GM23338 (cell line): ENCODE results near the gene PRRC2A. TPM values are rescaled to one million over a fixed set of nuclear protein-coding genes. Genes with fewer than 3 reads are reported as not detected.
A peak's percentile ranks its signal among the peaks of the same experiment; 100 is the strongest.

Experiments
- ATAC-seq: fragments of 200-7000 bp; cut with Tn5 transposase; 3 replicates; pipeline ENCODE4 v1.9.1; 2020
- DNase-seq: peaks from one replicate; pipeline ENCODE4 v3.0.0-alpha.2; 2015; ENCODE audit warnings: low spot score
- H2AFZ ChIP-seq: fragments of 200-600 bp; sonication (generic); 2 replicates; pipeline ENCODE4 v1.8.0; 2016; ENCODE audit warnings: antibody characterized with exemption, mild to moderate bottlenecking, moderate library complexity
- H3F3A ChIP-seq: fragments of 200-600 bp; sonication (generic); replicated peaks from 2 replicates; pipeline ENCODE4 v1.8.0; 2017; ENCODE audit warnings: antibody characterized with exemption, mixed run types, low read depth
- H3K27ac ChIP-seq: fragments of 200-600 bp; sonication (generic); 2 replicates; pipeline ENCODE4 v1.6.1; 2016; ENCODE audit warnings: low read depth
- H3K27me3 ChIP-seq: fragments of 200-600 bp; sonication (generic); 2 replicates; pipeline ENCODE4 v1.8.0; 2016; ENCODE audit warnings: mild to moderate bottlenecking, mixed run types, moderate library complexity; ENCODE audit not compliant: insufficient read depth
- H3K36me3 ChIP-seq: fragments of 200-600 bp; sonication (generic); 2 replicates; pipeline ENCODE4 v1.8.0; 2016; ENCODE audit warnings: mild to moderate bottlenecking; ENCODE audit not compliant: insufficient read depth
- H3K4me1 ChIP-seq: fragments of 200-600 bp; sonication (generic); 2 replicates; pipeline ENCODE4 v1.8.0; 2016; ENCODE audit warnings: mild to moderate bottlenecking, moderate library complexity; ENCODE audit not compliant: insufficient read depth
- H3K4me2 ChIP-seq: fragments of 200-600 bp; sonication (generic); 2 replicates; pipeline ENCODE4 v1.7.1; 2017; ENCODE audit warnings: mixed run types
- H3K4me3 ChIP-seq: fragments of 200-600 bp; sonication (generic); 2 replicates; pipeline ENCODE4 v1.6.1; 2016; ENCODE audit warnings: mixed run types
- H3K79me2 ChIP-seq: fragments of 200-600 bp; sonication (generic); replicated peaks from 2 replicates; pipeline ENCODE4 v1.8.0; 2017; ENCODE audit warnings: mild to moderate bottlenecking; ENCODE audit not compliant: insufficient read depth
- H3K9me2 ChIP-seq: fragments of 200-600 bp; sonication (generic); 2 replicates; pipeline ENCODE4 v1.8.0; 2017; ENCODE audit not compliant: insufficient read depth
- H4K20me1 ChIP-seq: fragments of 200-600 bp; sonication (generic); replicated peaks from 2 replicates; pipeline ENCODE4 v1.8.0; 2017; ENCODE audit warnings: mild to moderate bottlenecking; ENCODE audit not compliant: insufficient read depth
- H3K27ac Mint-ChIP-seq: 2 replicates; pipeline ENCODE4 v1.8.0; 2020; ENCODE audit warnings: inconsistent platforms, mild to moderate bottlenecking, moderate library complexity, mixed read lengths
- H3K27me3 Mint-ChIP-seq: 3 replicates; pipeline ENCODE4 v1.8.0; 2022; ENCODE audit warnings: low read depth, mild to moderate bottlenecking, moderate library complexity, mixed read lengths, inconsistent platforms; ENCODE audit not compliant: insufficient read depth, poor library complexity
- H3K36me3 Mint-ChIP-seq: 3 replicates; pipeline ENCODE4 v1.8.0; 2021; ENCODE audit warnings: low read depth, mild to moderate bottlenecking, inconsistent platforms, moderate library complexity, mixed read lengths
- H3K4me1 Mint-ChIP-seq: 3 replicates; pipeline ENCODE4 v1.8.0; 2020; ENCODE audit warnings: mild to moderate bottlenecking, inconsistent platforms, mixed read lengths
- H3K4me3 Mint-ChIP-seq: 3 replicates; pipeline ENCODE4 v1.8.0; 2021; ENCODE audit warnings: moderate library complexity, mild to moderate bottlenecking, inconsistent platforms, mixed read lengths
- H3K9me3 Mint-ChIP-seq: 3 replicates; pipeline ENCODE4 v1.8.0; 2020; ENCODE audit warnings: moderate library complexity, mild to moderate bottlenecking, inconsistent platforms, mixed read lengths
- CREB1 ChIP-seq: fragments of 250-450 bp; sonication (Bioruptor Pico); IDR thresholded peaks from 2 replicates; pipeline ENCODE4 v1.5.0; 2020; ENCODE audit warnings: low read depth, mild to moderate bottlenecking, moderate library complexity
- EZH2 ChIP-seq: fragments of 200-600 bp; sonication (generic); IDR thresholded peaks from one replicate; pipeline ENCODE4 v1.8.0; 2017; ENCODE audit warnings: antibody characterized with exemption, mild to moderate bottlenecking, low read depth; ENCODE audit not compliant: unreplicated experiment
- EZH2phosphoT487 ChIP-seq: fragments of 200-600 bp; sonication (generic); IDR thresholded peaks from one replicate; pipeline ENCODE4 v1.8.1; 2018; ENCODE audit warnings: antibody characterized with exemption; ENCODE audit not compliant: unreplicated experiment
- POLR2AphosphoS5 ChIP-seq: IDR thresholded peaks from 2 replicates; pipeline ENCODE4 v1.6.1; 2016; ENCODE audit warnings: antibody characterized with exemption, low read depth
- STAT1 ChIP-seq: IDR thresholded peaks from one replicate; pipeline ENCODE4 v1.6.1; 2016; ENCODE audit warnings: antibody characterized with exemption; ENCODE audit not compliant: unreplicated experiment
- long read RNA-seq: library from polyadenylated mRNA; unstranded; transcript quantifications from one replicate; pipeline ENCODE4 v2.0.0, GENCODE V29; 2020; ENCODE audit not compliant: unreplicated experiment
- polyA plus RNA-seq: library from polyadenylated mRNA; unstranded; fragments of >200 nt; fragmentation: Nextera tagmentation; extraction: Ambion mirVana; gene quantifications from 2 replicates; pipeline ENCODE4 v1.2.1, GENCODE V29; 2016
- total RNA-seq: library from RNA; depleted of rRNA; stranded (reverse); fragments of >200 nt; shearing (Covaris generic); gene quantifications from 2 replicates; pipeline ENCODE4 v1.2.3, GENCODE V29; 2014; rRNA removed
- TF ChIP-seq, protein P1 (sequence below): IDR thresholded peaks from one replicate; pipeline ENCODE4 v1.6.1; 2018; ENCODE audit warnings: antibody characterized with exemption; ENCODE audit not compliant: unreplicated experiment
- TF ChIP-seq, protein P2 (sequence below), 2 experiments: fragments of 200-600 bp in 1 of 2; sonication (generic) in 1 of 2; conservative IDR thresholded peaks; 2 replicates each; pipeline versions ENCODE4 v1.5.1 to v1.6.1; 2016 to 2017; ENCODE audit warnings: antibody characterized with exemption in 2 of 2, low read depth in 2 of 2, mild to moderate bottlenecking in 2 of 2, moderate library complexity in 1 of 2

The PRRC2A gene
- total RNA-seq (223 and 273 TPM in 2 replicates), polyA plus RNA-seq (213 and 238 TPM in 2 replicates)
- long read RNA-seq, partial matches to known transcripts, result 6 of 7 reads
- long read RNA-seq, other reads (novel, unspliced or antisense), result 1 of 7 reads

DNA sequence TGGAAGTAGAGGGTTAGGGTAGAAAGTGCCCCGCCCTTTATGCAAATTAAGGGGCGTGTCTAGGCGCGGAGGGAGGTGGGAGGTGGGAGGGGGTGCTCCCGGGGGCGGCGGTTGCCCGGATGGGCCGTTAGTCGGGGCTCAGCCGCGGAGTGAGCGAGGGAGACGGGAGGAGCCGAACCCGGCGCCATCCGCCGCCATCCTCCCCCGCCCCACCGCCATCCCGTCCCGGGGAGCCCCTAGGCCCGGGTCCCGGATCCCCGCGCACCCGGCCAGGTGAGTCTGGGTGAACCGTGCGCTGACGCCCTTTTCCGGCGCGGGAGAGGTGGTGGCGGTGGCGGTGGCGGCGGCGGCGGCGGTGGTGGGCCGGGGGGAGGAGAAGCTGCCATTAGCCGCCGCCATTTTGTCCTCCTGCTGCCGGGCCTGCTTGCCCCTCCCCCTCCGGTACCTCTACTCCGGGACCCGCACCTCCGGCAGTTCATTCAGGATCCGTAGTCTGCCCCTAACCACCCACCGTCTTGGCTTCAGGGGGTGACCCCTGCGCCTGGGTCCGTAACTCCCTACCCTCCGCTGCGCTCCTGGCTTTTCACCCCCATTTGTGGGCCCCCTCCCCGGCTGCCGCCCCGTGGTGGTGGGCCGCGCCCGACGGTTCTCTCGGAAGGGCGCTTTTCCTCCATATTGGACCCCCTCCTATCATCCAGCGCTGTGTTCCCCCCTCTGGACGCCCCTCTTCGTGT is at the start of gene PRRC2A:
Gene PRRC2A, plus strand, starts transcription at position 130 of the 734 bp plus-strand sequence. CDS start 2,075 bp downstream, outside the sequence.
- Mint-ChIP-seq H3K4me3 (peak within 1 kb of the TSS; percentile 94), H3K36me3 (peaks cover 56% of the 10 kb centered on the region), H3K27ac (peak within 1 kb of the TSS; percentile 100), H3K27me3 (peaks cover 21% of the 10 kb centered on the region), H3K4me1 (peaks cover 19% of the 10 kb centered on the region), H3K9me3 (peaks cover 6% of the 10 kb centered on the region)
- peaks cover 26% of the 10 kb centered on the region for H3F3A ChIP-seq
- H3K36me3 ChIP-seq, result peaks cover 33% of the 10 kb centered on the region
- peak within 1 kb of the TSS; percentile 99 for H3K4me2 ChIP-seq
- peak within 1 kb of the TSS; percentile 100 for H3K27ac ChIP-seq
- DNase-seq (peak; percentile 91), ATAC-seq (peak; percentile 77)
- peaks cover 44% of the 10 kb centered on the region for H3K79me2 ChIP-seq
- no peaks in the 10 kb centered on the region for H3K9me2 ChIP-seq
- H3K27me3 ChIP-seq, result no peaks in the 10 kb centered on the region
- H4K20me1 ChIP-seq, result peaks cover 30% of the 10 kb centered on the region
- H2AFZ ChIP-seq, result no peak within 1 kb of the TSS
- peaks cover 25% of the 10 kb centered on the region for H3K4me1 ChIP-seq
- peak within 1 kb of the TSS; percentile 100 for H3K4me3 ChIP-seq
- TF ChIP-seq POLR2AphosphoS5 (peak; percentile 67), EZH2phosphoT487 (no peak), STAT1 (no peak)
- TF ChIP-seq, protein P1, sequence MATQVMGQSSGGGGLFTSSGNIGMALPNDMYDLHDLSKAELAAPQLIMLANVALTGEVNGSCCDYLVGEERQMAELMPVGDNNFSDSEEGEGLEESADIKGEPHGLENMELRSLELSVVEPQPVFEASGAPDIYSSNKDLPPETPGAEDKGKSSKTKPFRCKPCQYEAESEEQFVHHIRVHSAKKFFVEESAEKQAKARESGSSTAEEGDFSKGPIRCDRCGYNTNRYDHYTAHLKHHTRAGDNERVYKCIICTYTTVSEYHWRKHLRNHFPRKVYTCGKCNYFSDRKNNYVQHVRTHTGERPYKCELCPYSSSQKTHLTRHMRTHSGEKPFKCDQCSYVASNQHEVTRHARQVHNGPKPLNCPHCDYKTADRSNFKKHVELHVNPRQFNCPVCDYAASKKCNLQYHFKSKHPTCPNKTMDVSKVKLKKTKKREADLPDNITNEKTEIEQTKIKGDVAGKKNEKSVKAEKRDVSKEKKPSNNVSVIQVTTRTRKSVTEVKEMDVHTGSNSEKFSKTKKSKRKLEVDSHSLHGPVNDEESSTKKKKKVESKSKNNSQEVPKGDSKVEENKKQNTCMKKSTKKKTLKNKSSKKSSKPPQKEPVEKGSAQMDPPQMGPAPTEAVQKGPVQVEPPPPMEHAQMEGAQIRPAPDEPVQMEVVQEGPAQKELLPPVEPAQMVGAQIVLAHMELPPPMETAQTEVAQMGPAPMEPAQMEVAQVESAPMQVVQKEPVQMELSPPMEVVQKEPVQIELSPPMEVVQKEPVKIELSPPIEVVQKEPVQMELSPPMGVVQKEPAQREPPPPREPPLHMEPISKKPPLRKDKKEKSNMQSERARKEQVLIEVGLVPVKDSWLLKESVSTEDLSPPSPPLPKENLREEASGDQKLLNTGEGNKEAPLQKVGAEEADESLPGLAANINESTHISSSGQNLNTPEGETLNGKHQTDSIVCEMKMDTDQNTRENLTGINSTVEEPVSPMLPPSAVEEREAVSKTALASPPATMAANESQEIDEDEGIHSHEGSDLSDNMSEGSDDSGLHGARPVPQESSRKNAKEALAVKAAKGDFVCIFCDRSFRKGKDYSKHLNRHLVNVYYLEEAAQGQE, result no peak

DNA sequence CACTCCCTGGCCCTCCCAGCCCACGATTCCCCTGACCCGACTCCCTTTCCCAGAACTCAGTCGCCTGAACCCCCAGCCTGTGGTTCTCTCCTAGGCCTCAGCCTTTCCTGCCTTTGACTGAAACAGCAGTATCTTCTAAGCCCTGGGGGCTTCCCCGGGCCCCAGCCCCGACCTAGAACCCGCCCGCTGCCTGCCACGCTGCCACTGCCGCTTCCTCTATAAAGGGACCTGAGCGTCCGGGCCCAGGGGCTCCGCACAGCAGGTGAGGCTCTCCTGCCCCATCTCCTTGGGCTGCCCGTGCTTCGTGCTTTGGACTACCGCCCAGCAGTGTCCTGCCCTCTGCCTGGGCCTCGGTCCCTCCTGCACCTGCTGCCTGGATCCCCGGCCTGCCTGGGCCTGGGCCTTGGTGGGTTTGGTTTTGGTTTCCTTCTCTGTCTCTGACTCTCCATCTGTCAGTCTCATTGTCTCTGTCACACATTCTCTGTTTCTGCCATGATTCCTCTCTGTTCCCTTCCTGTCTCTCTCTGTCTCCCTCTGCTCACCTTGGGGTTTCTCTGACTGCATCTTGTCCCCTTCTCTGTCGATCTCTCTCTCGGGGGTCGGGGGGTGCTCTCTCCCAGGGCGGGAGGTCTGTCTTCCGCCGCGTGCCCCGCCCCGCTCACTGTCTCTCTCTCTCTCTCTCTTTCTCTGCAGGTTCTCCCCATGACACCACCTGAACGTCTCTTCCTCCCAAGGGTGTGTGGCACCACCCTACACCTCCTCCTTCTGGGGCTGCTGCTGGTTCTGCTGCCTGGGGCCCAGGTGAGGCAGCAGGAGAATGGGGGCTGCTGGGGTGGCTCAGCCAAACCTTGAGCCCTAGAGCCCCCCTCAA is 48.2 kb upstream of the PRRC2A start, which contains the start of gene LTA:
Gene LTA, plus strand, starts transcription at position 249 of the 871 bp plus-strand sequence. Its CDS starts 454 bp downstream, at position 703.
- no peak within 1 kb of the TSS for H3K4me3 ChIP-seq
- H3F3A ChIP-seq, result no peaks in the 10 kb centered on the region
- H4K20me1 ChIP-seq, result no peaks in the 10 kb centered on the region
- no peaks in the 10 kb centered on the region; the same call in 2 of the 3 replicates for H3K36me3 Mint-ChIP-seq
- ATAC-seq (peak; percentile 14; the same call in 1 of the 3 replicates), DNase-seq (no peak)
- H3K79me2 ChIP-seq, result no peaks in the 10 kb centered on the region
- no peak within 1 kb of the TSS for H3K4me2 ChIP-seq
- peaks cover 21% of the 10 kb centered on the region for H3K27me3 Mint-ChIP-seq
- H3K36me3 ChIP-seq, result no peaks in the 10 kb centered on the region
- no peak within 1 kb of the TSS for H3K27ac ChIP-seq
- no peaks in the 10 kb centered on the region for H3K27me3 ChIP-seq
- no peaks in the 10 kb centered on the region; the same call in 2 of the 3 replicates for H3K9me3 Mint-ChIP-seq
- no peaks in the 10 kb centered on the region for H3K9me2 ChIP-seq
- no peak within 1 kb of the TSS for H3K27ac Mint-ChIP-seq
- H3K4me1 Mint-ChIP-seq, result peaks cover 17% of the 10 kb centered on the region
- peaks cover 5% of the 10 kb centered on the region; the same call in 1 of the 2 replicates for H3K4me1 ChIP-seq
- H2AFZ ChIP-seq, result 0 out of 2 replicates have a peak within 1 kb of the TSS, but pooled peaks have one; percentile 7
- no peak within 1 kb of the TSS; the same call in 2 of the 3 replicates for H3K4me3 Mint-ChIP-seq
- TF ChIP-seq, protein P2, sequence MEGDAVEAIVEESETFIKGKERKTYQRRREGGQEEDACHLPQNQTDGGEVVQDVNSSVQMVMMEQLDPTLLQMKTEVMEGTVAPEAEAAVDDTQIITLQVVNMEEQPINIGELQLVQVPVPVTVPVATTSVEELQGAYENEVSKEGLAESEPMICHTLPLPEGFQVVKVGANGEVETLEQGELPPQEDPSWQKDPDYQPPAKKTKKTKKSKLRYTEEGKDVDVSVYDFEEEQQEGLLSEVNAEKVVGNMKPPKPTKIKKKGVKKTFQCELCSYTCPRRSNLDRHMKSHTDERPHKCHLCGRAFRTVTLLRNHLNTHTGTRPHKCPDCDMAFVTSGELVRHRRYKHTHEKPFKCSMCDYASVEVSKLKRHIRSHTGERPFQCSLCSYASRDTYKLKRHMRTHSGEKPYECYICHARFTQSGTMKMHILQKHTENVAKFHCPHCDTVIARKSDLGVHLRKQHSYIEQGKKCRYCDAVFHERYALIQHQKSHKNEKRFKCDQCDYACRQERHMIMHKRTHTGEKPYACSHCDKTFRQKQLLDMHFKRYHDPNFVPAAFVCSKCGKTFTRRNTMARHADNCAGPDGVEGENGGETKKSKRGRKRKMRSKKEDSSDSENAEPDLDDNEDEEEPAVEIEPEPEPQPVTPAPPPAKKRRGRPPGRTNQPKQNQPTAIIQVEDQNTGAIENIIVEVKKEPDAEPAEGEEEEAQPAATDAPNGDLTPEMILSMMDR (conservative IDR thresholded peaks at IDR 0.05; ENCODE audit: low read depth in 2 of 2), result no peak
- TF ChIP-seq CREB1 (CRISPR knock-in tag) (no peak), EZH2 (no peak)
